Measurements from ENCODE around the gene MCTP2.

Gene MCTP2, protein sequence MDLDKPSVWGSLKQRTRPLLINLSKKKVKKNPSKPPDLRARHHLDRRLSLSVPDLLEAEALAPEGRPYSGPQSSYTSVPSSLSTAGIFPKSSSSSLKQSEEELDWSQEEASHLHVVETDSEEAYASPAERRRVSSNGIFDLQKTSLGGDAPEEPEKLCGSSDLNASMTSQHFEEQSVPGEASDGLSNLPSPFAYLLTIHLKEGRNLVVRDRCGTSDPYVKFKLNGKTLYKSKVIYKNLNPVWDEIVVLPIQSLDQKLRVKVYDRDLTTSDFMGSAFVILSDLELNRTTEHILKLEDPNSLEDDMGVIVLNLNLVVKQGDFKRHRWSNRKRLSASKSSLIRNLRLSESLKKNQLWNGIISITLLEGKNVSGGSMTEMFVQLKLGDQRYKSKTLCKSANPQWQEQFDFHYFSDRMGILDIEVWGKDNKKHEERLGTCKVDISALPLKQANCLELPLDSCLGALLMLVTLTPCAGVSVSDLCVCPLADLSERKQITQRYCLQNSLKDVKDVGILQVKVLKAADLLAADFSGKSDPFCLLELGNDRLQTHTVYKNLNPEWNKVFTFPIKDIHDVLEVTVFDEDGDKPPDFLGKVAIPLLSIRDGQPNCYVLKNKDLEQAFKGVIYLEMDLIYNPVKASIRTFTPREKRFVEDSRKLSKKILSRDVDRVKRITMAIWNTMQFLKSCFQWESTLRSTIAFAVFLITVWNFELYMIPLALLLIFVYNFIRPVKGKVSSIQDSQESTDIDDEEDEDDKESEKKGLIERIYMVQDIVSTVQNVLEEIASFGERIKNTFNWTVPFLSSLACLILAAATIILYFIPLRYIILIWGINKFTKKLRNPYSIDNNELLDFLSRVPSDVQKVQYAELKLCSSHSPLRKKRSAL

DNA sequence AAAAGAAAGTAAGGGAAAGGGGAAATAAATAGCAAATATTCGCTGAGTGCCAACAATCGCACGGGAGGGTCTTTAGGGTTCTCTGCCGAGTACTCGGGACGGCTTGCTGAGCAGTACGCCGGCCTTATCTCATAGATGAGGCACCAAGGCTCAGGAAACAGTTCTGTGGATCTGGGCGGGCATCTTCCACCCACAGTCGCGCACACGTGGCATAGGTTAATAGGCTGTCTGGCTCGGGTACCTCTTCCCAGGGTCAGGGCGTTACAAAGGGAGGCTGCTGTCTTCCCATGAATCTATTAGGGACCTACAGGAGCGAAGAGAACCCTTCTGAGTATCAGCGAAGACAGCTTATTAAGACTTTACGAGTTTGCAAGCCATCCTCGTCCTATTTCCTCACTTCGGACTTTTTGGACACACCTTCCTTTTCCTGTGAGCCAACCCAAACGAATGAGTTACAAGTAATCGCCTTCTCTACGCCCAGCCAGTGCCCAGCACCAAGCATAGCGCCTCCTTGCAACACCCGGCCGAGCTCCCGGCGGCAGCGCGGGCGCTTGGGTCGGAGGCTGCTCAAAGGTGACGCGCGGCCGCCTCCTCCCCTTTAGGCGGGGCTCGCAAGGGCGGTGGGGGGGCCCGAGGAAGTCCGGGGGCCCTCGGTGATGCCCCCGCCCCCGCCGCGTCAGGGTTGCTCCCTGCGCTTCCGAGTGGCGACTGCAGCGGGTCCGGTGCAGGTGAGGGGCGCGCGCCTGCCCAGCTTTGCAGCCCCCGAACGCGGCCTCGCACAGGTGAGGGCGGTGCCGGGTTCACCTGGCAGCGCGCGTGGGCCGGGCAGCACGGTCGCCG, at the start of gene MCTP2:
Gene MCTP2, plus strand, starts transcription at position 679 of the 840 bp plus-strand sequence. CDS start 66,705 bp downstream, outside the sequence.
- DNase-seq, result peak; percentile 78

DNA sequence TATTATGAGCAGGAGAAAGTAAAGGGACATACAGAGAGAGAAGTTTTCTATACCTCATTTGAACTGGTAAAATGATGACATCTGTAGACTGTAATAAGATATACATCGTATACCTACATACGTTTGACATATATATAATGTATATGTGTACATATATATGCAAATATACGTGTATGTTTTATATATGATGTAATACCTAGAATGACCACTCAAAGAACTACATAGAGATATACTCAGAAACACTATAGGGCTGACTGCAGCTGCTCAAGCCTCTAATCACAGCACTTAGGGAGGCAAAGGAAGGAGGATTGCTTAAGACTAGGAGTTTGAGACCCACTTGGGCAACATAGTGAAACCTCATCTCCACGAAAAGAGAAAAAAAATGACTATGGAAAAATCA, 48.5 kb upstream of the MCTP2 start:
- DNase-seq, result no peak

DNA sequence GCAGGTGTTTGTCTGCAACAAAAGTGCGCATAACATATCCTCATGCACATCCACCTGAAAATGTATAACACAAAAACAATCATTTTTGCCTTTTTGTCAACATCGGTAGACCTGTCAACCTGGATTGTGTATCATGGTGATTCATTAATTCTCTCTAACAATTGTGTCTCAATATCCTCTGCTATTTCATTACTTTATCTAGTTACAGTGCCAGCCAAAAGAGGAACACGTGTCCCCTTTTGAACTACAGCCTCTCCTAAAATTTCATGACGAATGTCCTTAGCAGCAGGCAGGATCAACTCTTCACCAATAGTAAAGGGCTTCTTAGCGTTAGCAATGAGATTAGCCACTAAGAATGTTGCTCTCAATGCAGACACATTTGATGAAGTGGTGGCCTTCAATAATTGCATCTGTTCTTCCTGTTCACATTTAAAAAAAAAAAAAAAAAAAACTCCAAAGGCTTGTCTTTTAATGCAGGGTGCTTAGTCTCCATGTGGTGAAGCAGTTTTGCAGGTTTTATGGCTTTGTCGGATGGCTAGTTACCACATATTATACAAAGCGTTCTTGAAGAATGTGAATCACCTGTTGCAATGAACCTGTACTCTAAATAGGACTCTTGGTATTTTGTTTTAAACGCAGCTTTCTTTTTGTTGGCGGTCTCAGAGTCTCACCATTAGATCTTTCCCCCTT, 45.7 kb upstream of the MCTP2 start:
- DNase-seq, result no peak

DNA sequence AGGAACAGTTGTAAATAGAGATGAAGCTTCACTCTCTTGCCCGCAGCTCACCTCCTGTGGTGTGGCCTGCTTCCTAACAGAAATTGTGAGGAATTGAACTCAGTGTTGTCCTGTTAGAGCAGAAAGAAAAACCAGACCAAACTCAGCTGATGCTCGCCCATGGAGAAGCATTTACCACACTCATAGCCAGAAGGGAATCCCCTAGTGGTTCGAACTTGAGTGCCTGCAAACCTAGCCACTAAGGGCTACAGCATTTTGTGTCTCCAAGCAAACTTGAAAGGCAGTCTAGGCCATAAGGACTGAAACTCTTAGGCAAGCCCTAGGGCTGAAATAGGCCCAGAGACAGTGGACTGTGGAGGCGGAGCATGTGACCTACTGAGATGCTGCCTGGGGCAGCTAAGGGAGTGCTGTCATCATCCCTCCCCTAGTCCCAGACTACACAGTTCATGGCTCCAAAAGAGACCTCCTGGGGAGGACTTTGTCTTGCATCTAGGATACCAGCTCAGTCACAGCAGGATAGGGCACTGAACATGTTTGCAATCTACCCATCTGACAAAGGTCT, 44.5 kb upstream of the MCTP2 start:
- DNase-seq, result no peak

DNA sequence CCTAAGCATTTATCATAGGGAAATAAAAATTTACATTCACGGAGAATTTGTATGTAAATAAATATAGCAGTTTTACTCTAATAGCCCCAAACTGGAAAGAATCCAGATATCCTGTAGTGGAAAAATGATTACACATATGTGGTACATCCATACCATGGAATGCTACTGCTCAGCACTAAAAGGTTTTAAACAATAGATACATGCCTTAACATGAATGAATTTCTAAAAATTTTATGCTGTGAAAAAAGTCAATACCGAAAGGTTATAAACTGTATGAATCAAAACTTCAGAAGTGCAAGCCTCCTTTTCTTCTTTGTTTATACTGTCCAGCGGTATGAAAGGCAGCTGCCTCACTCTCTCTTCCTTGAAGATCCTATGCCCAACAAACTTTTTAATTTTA, 37.5 kb upstream of the MCTP2 start:
- DNase-seq, result no peak

DNA sequence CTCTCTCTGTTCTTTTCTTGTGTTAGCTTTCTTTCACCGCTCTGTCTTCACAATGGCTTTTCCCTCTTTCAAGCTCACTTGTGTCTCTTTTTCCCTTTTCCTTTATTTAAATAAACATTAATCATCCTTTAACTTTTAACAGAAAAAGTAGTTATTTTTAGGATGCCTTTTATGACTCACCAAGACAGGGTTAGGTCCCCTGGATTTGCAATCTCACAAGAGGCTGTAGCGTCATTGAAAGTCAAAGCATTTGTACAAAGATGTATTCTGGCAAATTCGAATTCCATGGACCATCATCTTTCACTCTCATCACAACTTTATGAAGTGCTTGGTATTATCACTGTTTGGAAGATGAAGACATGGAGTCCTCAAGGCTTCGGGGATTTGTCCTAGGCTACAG, 34.8 kb upstream of the MCTP2 start:
- DNase-seq, result peak; percentile 30

DNA sequence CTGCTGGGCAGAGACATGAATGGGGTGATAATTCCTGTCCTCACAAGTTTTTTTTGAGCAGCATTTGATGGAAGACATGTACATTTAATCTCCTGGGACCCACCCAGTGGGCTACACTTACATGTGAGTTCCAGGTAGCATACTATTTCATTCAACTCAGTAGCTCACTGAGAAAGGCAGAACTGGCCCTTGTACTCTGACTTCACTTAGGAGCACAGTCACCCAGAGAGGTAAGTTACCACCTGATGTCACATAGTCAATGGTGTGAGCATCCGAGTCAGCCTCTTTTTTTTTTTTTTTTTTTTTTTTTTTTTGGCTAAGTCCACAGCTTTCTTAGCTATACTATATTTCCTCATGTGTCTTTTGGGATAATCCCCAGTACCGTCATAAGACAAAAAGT, 32.7 kb upstream of the MCTP2 start:
- DNase-seq, result no peak

DNA sequence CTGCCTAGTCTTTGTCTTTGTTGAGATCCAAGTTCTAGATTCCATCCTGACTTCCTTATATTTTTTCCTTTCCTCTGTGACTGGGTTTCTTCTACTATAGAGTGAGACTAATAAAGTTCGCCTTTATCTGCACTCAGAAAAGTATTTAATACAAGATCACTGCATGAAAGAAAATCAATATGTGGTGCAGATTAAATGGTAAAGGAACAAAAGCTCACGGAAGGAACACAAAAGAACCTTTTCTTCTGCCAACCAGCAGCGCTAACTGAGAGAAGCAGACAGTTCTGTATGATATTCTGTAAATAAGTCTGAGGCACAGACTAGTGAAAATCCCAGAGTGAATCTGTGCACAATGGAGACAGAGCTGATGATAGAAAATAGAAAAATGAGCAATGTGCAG, 31.6 kb upstream of the MCTP2 start:
- DNase-seq, result no peak

DNA sequence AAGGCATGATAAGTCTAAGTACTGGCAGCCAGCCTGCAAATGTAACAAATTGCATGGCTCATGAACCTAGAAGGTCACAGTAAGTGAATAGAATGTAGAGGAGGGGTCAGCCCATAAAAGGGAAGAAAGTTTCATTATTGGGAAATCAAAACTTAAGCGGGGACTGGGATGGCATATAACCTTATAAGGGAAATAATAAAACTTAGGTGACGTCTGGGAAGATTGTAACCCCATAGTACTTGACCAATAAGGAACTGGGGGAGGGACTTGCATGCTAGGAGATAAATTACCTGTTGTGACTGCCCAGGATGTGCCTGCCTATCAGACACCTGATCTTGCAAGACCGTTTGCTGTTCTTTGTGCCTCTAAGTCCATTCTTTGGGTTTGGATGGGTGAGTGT, 28.1 kb upstream of the MCTP2 start:
- no peak for DNase-seq

DNA sequence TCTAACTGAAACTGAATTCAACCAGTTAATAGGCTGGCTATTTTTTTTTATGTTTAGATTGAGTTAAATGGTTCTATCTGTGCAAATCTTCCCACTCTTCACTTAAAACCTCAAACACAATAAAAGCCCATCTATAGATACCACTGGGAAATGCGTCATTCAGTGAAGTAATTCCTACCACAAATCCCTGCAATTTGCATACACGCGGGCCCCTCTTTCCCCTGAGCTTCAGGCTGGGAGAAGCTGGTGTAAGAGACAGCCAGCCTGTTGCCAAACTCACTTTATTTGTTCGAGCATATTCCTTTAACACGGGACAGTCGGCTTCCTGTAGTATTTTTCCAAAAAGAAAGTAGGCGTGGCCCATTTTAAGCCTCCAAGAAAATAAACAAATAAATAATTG, 26.0 kb upstream of the MCTP2 start:
- DNase-seq, result peak; percentile 88

DNA sequence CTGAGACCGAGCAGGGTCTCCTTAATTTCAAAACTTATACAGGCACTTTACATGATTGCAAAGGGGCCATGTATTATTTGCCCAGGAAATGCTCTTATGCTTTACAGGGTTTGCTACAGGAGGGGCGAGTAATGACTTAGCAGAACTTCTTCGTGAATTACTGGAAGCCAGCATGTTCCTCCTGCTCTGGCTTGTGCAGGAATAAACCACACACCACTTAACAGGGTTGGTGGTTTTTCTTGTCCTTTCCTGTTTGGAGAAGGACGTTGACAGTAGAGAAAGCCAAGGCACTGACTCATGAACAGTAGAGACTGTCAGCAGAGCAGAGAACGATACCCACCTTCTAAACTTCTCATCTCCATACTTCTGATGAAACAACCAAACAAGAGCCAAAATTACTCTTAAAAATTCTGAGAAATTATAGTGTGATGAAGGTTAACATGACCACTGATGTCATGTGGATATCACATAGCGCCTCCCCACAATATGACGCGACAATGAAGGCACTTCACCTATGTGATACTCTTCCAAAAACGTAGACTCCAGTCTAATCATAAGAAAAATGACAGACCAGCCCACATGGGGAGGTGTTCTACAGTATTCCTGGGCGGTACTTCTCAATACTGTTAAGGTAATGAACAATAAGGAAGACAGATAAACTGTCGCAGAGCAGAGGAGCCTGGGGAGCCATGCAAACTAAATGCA, 24.7 kb upstream of the MCTP2 start:
- peak; percentile 95 for DNase-seq

DNA sequence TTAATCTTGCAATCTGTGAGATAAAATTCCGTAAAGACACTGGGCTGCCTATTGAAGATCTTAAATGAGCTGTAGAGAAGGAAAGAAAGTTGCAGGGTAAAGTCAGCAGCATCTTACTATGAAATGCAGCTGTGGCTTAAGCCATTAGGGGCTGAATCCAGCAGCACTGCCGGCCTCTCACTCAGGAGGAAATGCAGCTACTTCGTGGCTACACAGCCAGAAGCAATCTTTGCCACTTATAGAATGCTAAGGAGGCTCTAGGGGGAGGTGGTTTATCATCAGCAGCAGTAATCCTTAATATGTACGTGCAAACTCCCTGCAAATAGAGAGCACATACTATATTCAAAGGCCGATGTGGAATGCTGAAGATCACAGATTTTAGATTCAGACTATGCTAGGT, 19.1 kb upstream of the MCTP2 start:
- DNase-seq, result no peak

DNA sequence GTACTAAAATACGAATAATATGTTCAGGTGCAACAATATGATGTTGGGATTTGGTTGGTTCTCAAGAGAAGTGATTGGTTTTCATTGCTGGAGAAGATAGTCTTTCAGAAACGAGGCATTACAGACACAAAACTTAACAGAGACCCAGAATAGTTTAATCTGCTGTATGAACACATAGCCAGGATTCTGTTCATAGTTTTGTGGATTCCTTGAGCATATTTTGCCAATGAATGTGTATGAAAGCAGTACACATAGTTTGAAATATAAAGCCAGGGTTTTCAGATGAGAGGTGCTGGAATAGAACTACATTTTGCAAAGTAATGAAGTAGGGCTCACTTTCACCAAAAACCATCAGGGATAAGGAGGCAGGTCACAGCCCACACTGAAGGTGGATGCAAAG, 5.7 kb upstream of the MCTP2 start:
- DNase-seq, result peak; percentile 71

DNA sequence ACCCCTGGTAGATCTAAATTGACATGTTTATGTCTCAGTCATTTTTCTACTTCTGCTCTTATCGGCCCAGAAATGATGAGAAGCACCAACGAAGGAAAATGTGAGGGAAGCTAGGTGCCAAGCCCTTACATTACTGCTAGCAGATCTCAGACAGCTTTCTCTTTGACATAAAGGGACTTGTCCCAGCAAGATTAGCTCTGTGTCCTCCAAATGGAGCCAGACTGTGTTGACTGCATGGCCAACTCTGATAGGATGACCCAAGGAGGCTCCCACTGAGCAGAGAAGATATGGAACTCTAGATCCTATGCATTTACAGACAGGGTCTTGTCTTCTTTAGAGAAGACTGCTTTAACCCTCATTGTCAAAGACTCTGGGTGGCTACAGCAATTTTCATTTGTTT, 2.8 kb upstream of the MCTP2 start:
- no peak for DNase-seq

DNA sequence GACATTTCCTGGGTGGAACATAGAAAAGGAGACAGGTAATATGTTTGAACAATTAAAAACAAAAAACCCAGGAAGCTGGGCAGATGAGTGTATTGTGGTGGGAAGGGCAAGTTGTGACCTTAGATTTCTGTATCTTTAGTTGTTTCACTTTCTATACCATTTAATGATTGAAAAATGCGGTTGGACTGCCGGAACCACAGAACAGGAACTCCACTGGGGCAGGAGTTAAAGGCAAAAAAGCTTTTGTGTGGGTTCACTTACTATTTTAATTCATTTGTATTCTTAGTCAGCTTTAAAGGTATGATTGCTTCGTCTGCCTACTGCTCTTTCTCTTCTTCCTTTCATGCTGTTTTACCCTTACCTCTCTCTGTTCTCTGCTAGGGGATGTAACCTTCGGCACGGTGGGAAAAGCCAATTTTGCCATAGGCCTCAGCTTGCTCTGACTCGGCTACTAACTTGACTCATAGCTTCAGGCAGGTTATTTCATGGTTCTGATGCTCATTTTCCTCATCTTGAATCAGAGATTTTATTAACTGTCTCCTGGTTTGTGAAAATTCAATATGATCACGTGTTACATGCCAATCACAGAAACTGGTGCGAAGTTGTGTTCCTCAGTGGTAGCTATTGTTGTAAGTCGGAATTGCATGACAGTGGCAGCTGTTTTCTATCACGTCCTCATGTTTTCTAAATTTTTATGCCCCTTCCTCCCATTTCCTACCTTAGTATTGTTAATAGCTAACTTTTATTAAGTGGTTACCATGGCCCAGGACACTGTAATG, 1.6 kb upstream of the MCTP2 start:
- DNase-seq, result no peak

DNA sequence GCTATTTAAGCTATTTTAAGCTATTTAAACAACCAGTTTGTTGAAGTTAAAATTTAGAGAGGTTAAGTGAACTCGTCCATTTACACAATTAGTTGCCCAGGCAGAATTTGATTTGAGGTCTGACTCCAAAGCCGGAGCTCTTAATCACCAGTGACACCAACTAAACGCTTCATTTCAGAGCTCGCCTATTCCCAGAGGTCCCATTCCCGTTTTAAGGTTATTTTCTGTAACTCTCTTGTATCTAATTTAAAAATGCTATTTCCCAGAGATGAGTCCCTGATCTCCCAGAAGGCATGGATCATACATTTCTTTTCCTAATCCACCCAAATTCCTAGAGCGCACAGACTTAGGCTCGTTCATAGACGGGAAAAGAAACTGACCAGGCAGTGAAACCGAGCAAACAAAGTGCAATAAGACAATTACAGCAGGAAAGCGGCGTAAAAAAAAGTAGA, 904 bp upstream of the MCTP2 start:
- DNase-seq, result peak; percentile 9

DNA sequence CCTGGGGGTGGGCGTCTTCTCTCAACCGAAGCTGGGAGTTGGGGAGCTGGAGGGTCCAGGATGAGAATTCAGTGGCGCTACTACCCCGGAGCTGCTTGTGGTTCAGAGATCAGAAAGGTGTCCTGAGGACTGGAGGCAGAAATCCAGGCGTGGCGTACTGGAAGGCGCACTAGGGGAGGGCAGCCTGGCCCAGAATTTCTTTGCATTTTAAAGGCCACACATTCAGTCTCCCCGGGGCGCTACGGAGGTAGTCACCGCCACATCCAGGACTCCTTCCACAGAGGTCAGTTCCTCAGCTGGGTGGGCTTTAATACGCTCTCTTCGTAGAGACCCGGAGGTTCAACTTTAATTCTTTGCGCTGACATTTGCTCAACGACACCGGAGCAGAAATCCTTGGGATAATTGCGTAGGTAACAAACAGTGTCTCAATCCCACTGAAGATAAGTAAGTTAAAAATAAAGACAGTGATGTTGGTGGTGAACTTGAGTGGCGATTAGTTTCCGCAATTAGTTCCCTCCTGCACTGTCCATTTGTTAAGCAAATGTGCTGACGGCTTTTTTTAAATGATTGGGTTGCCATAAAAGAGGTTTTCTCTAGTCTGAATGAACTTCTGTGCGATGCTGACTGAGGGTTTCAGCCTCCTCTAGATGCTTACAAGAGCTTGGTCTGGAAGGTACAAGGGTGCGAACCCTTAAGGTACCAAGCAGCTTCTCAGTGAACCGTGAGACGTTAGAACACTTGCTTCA, 535 bp downstream of the MCTP2 start:
- DNase-seq, result no peak

DNA sequence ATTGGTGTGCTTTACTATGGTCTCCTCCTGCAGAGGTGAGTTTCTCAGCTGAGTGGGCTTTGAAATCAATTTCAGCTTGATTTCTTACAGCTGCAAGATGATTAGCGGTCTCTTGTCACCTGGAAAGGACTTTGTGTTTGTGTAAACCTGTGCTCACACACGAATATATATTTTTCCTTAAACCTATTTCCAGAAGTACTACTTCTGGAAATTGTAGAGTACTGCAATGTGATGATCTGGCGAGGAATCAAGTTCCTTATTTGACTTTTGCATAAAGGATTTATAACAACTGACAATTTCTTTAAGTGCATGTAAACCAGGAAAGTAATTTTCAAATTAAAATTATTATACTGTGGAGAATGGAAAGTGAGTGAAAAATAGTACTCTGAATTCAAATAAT, 2.1 kb downstream of the MCTP2 start:
- no peak for DNase-seq

DNA sequence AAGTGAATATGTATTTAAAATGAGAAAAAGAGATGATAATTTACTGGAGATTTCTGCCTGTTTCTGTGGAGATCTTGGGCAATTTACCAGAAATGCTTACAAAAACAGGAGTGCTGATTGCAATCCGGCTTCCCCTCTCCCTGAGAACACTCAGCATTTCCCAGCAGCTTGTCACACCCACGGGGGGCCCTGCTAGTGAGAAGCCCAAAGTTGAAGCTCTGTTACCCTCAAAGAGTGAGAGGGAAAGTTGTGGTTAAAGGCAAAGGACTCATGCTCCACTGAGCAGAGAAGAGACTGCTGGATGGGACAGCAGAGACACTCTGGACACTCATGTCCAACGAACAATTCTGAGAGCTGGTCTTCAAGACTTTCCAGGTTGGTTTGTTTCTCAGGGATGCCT, 2.9 kb downstream of the MCTP2 start:
- DNase-seq, result peak; percentile 37

DNA sequence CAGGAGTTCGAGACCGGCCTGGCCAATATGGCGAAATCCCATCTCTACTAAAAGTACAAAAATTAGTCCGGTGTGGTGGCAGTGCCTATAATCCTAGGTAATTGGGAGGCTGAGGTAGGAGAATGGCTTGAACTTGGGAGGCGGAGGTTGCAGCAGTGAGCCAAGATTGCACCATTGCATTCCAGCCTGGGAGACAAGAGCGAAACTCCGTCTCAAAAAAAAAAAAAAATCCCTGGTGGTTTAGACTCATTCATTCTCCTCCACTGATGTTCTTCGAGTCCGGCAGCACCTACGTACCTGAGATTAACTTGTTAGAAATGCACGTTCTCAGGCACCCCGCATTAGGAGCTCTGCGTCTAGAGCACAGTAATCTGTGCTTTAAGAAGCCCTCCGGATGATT, 3.7 kb downstream of the MCTP2 start:
- DNase-seq, result no peak

Measured in fibroblast of skin of right biceps (primary cell).